K562 (cell line): ENCODE results near the gene EHBP1.

Experiments
- CXXC5 ChIP-seq: fragments of 250-450 bp; sonication (Bioruptor Pico); IDR thresholded peaks from 2 replicates; pipeline ENCODE4 v1.8.0; 2022; ENCODE audit warnings: inconsistent platforms, mild to moderate bottlenecking, moderate library complexity
- HSF4 ChIP-seq: fragments of 250-450 bp; sonication (Bioruptor Pico); IDR thresholded peaks from 2 replicates; pipeline ENCODE4 v2.1.2; 2022; ENCODE audit warnings: mild to moderate bottlenecking, moderate library complexity, borderline replicate concordance
- ILF3 ChIP-seq: fragments of 450-650 bp; IDR thresholded peaks from 2 replicates; pipeline ENCODE4 v1.6.1; 2018; ENCODE audit warnings: antibody characterized with exemption, mild to moderate bottlenecking, moderate library complexity, borderline replicate concordance
- MTF1 ChIP-seq: fragments of 250-450 bp; sonication (Bioruptor Pico); IDR thresholded peaks from 2 replicates; pipeline ENCODE4 v1.9.0; 2021; ENCODE audit warnings: moderate library complexity, mild to moderate bottlenecking, inconsistent platforms, borderline replicate concordance
- PCBP1 ChIP-seq: fragments of 200-400 bp; formaldehyde crosslinking; IDR thresholded peaks from 2 replicates; pipeline ENCODE4 v1.6.1; 2018; ENCODE audit warnings: mild to moderate bottlenecking, low read depth, low read length; ENCODE audit not compliant: poor library complexity, severe bottlenecking
- SIN3A ChIP-seq, 2 experiments: fragments of 150-350 bp in 1 of 2; IDR thresholded peaks; 2 replicates each; pipeline ENCODE4 v1.6.1; 2011 to 2016; ENCODE audit warnings: borderline replicate concordance in 2 of 2, low read depth in 2 of 2, low read length in 2 of 2, mild to moderate bottlenecking in 2 of 2, moderate library complexity in 2 of 2; ENCODE audit not compliant: control insufficient read depth in 1 of 2

DNA sequence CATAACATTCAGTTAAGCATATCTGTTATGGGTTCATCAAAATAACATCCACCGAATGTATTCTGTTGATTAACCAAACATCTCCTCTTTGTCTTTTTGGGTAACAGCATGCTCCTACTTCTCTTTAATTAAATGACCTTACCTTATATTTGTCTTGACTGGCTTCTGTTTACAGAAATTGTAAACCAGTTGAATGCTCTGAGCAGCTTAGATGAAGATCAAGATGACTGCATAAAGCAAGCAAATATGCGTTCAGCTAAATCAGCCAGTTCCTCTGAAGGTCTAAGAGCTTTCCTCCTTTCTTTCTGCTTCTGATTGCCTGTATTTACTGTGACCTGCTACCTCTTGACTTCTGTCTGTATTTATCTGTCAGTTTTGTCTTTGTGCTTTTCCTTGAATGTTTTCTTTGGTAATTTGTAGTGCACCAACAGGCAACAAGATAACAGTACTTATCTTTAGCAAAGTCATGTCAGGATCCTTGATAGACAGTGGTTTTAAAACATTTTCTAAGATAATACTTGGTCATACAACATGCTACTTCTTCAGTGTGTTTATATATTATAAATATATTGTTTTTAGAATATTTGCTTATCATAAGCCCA lies 152.8 kb downstream of the EHBP1 start:
- TF ChIP-seq ILF3 (no peak), HSF4 (CRISPR knock-in tag) (no peak), MTF1 (no peak), PCBP1 (no peak), CXXC5 (no peak), SIN3A (IDR thresholded peaks at IDR 0.05; ENCODE audit: borderline replicate concordance in 2 of 2, control insufficient read depth in 1 of 2, low read depth in 2 of 2, low read length in 2 of 2) (no peak)
